Endothelial cell (in vitro differentiated cells): ENCODE data around the gene MAPK8IP1. TPM values are rescaled to one million over a fixed set of nuclear protein-coding genes. Genes with fewer than 3 reads are reported as not detected.

ENCODE experiments used
- DNase-seq: peaks from one replicate; pipeline ENCODE4 v3.0.0; 2021; ENCODE audit warnings: low spot score
- H3K27ac Mint-ChIP-seq: one replicate; pipeline ENCODE4 v1.8.0; 2021; ENCODE audit warnings: mixed read lengths, inconsistent platforms; ENCODE audit not compliant: unreplicated experiment
- H3K27me3 Mint-ChIP-seq: one replicate; pipeline ENCODE4 v1.8.0; 2021; ENCODE audit warnings: mild to moderate bottlenecking, moderate library complexity, mixed read lengths, inconsistent platforms; ENCODE audit not compliant: unreplicated experiment
- H3K36me3 Mint-ChIP-seq: one replicate; pipeline ENCODE4 v1.8.0; 2021; ENCODE audit warnings: mild to moderate bottlenecking, low read depth, mixed read lengths, inconsistent platforms; ENCODE audit not compliant: unreplicated experiment
- H3K4me1 Mint-ChIP-seq: one replicate; pipeline ENCODE4 v1.8.0; 2021; ENCODE audit warnings: mild to moderate bottlenecking, mixed read lengths, inconsistent platforms; ENCODE audit not compliant: unreplicated experiment
- H3K4me3 Mint-ChIP-seq: one replicate; pipeline ENCODE4 v1.8.0; 2021; ENCODE audit warnings: mild to moderate bottlenecking, mixed read lengths, inconsistent platforms; ENCODE audit not compliant: unreplicated experiment
- H3K9me3 Mint-ChIP-seq: one replicate; pipeline ENCODE4 v1.8.0; 2021; ENCODE audit warnings: mixed read lengths, inconsistent platforms; ENCODE audit not compliant: unreplicated experiment
- total RNA-seq: library from RNA; stranded (reverse); fragmentation: NEBNext Ultra II Directional; extraction: Animal tissue kit (Norgen Biotek cat#: 25700); gene quantifications from one replicate; pipeline ENCODE4 v1.2.1, GENCODE V29; 2021; ENCODE audit not compliant: unreplicated experiment
- TF ChIP-seq, protein P1 (sequence below): fragments of 200-600 bp; sonication (generic); IDR thresholded peaks from one replicate; pipeline ENCODE4 v1.5.0; 2021; ENCODE audit warnings: antibody characterized with exemption; ENCODE audit not compliant: unreplicated experiment

MAPK8IP1 gene
- total RNA-seq, 1 donor from 2014 or later, result 3.7 TPM

DNA sequence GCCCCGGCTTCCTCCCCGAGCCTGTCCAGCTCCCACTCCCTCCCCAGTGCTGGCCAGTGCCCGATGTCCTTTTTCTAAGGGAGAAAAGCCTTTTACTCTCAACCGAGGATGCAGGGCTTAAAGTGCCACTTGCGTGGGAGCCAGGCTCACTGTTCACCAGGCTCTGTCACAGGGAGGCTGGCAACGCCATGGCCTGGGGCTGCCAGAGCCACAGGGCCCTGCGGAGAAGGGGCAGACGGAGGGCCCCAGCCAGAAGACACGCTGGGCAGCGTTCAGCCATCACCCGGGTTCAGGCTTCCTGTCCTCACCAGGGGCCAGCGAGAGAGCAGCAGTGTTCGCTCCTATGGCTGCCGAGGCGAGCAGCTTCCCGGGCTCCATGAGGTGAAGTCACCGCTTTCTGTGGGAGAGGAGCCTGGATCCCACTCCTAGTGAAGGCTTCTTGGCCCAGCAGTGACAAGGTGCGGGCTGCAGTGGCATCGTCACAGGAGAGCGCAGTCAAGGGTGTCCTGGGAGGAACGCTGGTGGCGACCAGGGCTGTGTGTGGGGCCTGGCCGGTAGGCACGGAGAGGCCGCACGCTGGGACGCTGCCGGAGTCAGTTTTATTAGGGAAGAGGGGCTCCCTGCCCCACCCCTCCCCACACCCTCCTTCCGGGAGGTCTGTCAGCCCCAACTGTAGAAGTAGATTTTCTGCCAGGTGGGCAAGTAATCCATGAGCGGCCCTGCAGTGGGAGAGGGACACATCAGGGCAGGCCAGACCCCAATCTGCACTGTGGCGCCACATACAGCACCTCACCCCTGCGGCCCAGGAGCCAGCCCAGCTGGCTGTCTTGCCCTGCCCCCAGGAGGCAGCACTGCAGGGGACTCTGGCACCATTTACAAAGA lies 24.4 kb downstream of the MAPK8IP1 start:
- no peak for DNase-seq
- Mint-ChIP-seq H3K4me3 (no peak overlapping the region), H3K4me1 (peaks cover 8% of the 10 kb centered on the region), H3K27me3 (peaks cover 18% of the 10 kb centered on the region), H3K27ac (no peak overlapping the region), H3K9me3 (no peaks in the 10 kb centered on the region), H3K36me3 (no peaks in the 10 kb centered on the region)
- TF ChIP-seq, protein P1, sequence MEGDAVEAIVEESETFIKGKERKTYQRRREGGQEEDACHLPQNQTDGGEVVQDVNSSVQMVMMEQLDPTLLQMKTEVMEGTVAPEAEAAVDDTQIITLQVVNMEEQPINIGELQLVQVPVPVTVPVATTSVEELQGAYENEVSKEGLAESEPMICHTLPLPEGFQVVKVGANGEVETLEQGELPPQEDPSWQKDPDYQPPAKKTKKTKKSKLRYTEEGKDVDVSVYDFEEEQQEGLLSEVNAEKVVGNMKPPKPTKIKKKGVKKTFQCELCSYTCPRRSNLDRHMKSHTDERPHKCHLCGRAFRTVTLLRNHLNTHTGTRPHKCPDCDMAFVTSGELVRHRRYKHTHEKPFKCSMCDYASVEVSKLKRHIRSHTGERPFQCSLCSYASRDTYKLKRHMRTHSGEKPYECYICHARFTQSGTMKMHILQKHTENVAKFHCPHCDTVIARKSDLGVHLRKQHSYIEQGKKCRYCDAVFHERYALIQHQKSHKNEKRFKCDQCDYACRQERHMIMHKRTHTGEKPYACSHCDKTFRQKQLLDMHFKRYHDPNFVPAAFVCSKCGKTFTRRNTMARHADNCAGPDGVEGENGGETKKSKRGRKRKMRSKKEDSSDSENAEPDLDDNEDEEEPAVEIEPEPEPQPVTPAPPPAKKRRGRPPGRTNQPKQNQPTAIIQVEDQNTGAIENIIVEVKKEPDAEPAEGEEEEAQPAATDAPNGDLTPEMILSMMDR, result no peak

DNA sequence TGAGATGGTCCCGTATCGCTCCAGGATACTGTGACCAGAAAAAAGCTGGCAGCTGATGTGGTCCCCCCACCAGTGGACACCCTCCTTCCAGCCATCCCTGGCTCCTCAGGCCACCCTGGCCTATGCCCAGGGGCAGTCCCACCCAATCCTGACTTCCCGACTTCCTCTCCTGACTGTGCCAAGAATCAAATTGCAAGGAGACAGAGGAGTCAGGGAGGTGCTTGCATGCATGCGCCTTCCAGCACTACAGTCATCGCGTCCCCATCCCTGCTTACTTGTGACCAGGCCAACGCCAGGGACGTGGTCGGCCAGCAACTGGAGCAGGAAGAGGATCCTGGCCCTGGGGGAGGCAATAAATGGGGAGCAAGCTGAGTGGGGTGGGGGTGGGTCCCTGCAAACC lies 25.2 kb downstream of the MAPK8IP1 start:
- Mint-ChIP-seq H3K36me3 (no peaks in the 10 kb centered on the region), H3K4me3 (no peak overlapping the region), H3K4me1 (peaks cover 8% of the 10 kb centered on the region), H3K27me3 (peaks cover 19% of the 10 kb centered on the region), H3K27ac (no peak overlapping the region), H3K9me3 (no peaks in the 10 kb centered on the region)
- TF ChIP-seq, protein P1, result no peak
- no peak for DNase-seq

DNA sequence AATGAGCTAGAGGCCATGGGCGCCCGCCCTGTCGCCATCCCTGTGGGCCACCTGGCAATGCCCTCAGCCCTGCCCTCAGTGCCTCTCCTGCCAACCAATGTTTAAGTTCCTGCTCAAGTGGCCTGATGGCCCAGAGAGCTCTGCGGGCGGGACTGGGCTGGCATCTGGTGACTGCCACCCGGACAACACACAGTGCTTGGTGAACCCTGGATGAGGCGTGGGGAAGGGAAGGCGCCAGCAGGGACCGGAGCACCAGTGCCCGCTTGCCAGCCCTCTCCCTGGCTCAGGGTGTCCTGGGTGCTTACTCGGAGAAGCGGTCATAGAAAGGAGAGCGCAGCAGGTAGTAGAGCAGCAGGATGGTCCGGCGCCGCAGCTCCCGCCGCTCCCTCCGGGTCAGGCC lies 28.1 kb downstream of the MAPK8IP1 start:
- Mint-ChIP-seq H3K9me3 (no peaks in the 10 kb centered on the region), H3K27ac (no peak overlapping the region), H3K36me3 (no peaks in the 10 kb centered on the region), H3K27me3 (peaks cover 21% of the 10 kb centered on the region), H3K4me1 (peaks cover 10% of the 10 kb centered on the region), H3K4me3 (no peak overlapping the region)
- TF ChIP-seq, protein P1, result no peak
- no peak for DNase-seq

DNA sequence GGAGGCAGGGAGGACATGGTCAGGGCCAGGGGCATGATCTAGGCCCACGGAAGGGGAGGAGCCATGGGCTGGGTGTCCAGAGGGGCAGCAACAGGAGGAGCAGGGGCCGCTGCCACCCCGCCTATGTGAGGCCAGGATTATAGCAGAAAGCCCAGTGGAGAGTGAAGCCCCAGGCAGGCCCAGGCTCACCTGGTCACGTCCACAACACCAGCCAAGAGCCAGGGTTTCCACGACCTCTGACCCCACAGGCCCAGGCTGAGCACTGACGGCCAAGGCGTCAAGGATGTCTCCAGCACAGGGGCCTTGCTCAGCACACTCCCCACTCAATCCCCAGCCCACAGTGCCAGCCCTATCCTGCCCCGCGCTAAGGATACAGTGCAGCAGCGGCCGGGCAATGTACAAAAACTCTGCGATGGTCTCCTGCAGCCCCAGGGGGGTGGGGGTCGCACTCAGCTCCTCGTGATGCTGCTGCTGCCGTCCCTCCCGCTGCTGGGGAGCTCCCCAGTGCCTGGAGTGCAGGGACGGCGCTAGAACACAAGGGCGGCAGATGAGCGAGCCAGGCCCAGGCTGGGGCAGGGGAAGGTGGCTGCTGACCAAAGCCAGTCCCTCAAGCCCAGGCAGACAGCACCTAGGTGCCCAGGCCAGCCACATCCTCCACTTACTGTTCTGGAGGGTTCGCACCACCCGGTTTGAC lies 28.6 kb downstream of the MAPK8IP1 start:
- Mint-ChIP-seq H3K27ac (no peak overlapping the region), H3K9me3 (no peaks in the 10 kb centered on the region), H3K4me3 (no peak overlapping the region), H3K4me1 (peaks cover 12% of the 10 kb centered on the region), H3K36me3 (no peaks in the 10 kb centered on the region), H3K27me3 (peaks cover 18% of the 10 kb centered on the region)
- TF ChIP-seq, protein P1, result no peak
- no peak for DNase-seq

DNA sequence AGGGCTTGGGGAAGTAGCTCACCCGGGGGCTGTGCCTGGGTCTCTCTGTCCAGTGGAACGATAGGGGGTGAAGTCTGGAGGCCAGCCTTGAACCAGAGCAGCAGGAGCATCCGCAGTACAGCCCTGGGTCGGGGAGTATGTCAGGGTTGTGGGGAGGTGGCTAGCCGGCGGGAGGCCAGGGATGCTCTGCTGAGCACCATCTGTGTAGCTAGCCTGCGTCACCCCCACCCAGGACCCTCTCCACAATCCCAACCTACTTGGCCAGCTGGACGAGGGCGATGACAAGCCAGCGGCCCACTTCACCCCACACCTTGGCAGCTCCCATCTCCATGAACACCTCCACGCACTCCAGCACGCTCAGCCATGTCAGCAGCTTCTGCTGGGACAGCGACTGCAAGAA lies 30.0 kb downstream of the MAPK8IP1 start:
- no peak for DNase-seq
- H3K27ac Mint-ChIP-seq, result no peak overlapping the region
- H3K9me3 Mint-ChIP-seq, result no peaks in the 10 kb centered on the region
- H3K4me1 Mint-ChIP-seq, result peaks cover 16% of the 10 kb centered on the region
- TF ChIP-seq, protein P1, result no peak
- no peaks in the 10 kb centered on the region for H3K36me3 Mint-ChIP-seq
- H3K4me3 Mint-ChIP-seq, result no peak overlapping the region
- peaks cover 22% of the 10 kb centered on the region for H3K27me3 Mint-ChIP-seq
